ENCODE measurements around the gene RAC3.

Gene RAC3

DNA sequence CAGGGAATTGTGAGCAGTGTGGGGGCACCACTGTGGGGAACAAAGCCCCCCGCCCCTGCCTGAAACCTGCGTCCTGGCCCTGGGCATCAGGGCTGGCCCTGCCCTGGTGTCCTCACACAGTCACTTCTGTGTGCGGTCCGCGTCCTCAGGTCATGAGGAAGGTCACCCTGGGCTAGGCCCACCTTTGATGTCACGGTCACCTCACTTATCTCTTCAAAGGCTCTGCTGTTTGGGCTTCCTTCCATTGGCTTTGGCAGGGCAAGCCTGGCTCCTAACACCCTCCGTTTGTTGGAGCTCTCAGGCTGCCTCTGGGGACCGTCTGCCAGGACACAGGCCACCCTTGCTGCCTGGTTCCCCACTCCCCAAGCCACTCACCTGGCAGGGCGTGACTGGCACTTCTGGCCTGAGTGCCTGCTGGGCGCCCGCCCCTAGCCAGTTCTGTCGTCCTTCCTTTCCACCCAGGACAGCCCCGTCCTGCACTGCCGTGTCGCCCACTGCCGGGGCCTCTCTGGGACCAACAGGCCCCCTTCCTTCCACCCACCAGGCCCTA is 17.6 kb upstream of the RAC3 start:
- Histone ChIP-seq H3K27me3 (ENCODE audit: insufficient read depth, insufficient read length) (no peaks in the 10 kb centered on the region), H3K9ac (ENCODE audit: insufficient read length, low read depth) (peak overlapping the region; percentile 74), H3K36me3 (ENCODE audit: insufficient read depth, insufficient read length, low read length) (peaks cover 57% of the 10 kb centered on the region), H3K9me3 (ENCODE audit: insufficient read depth, low read length) (no peaks in the 10 kb centered on the region), H3K4me1 (ENCODE audit: insufficient read depth, insufficient read length) (peaks cover 33% of the 10 kb centered on the region), H3K4me3 (ENCODE audit: insufficient read length, low read depth) (no peak overlapping the region)
- TF ChIP-seq YY1 (IDR thresholded peaks at IDR 0.05; ENCODE audit: insufficient read depth, insufficient read length) (no peak), SUZ12 (IDR thresholded peaks at IDR 0.05; ENCODE audit: extremely low read depth, insufficient read depth, insufficient read length) (no peak), ZNF274 (IDR thresholded peaks at IDR 0.05; ENCODE audit: low read depth, low read length) (no peak)
- no peak for DNase-seq (ENCODE audit: low read depth, low spot score)

DNA sequence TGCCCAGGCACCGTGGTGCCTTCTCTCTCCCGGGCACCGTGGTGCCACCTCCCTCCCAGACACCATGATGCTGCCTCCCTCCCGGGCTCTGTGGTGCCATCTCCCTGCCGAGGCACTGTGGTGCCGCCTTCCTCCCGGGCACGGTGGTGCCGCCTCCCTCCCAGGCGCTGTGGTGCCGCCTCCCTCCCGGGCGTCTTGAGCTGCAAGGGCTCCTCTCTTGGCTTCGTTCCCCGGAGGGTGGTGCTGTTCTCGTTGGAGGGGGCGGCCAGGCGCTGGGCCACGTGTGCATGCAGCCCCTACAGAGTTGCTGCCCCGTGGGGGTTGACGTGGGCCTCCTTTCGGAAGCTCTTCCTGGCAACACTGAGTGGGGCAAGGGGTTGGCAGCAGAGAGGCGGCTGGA is 17.0 kb upstream of the RAC3 start:
- Histone ChIP-seq H3K4me1 (ENCODE audit: insufficient read depth, insufficient read length) (peaks cover 33% of the 10 kb centered on the region), H3K4me3 (ENCODE audit: insufficient read length, low read depth) (no peak overlapping the region), H3K9ac (ENCODE audit: insufficient read length, low read depth) (peak overlapping the region; percentile 38), H3K36me3 (ENCODE audit: insufficient read depth, insufficient read length, low read length) (peaks cover 57% of the 10 kb centered on the region), H3K27me3 (ENCODE audit: insufficient read depth, insufficient read length) (no peaks in the 10 kb centered on the region), H3K9me3 (ENCODE audit: insufficient read depth, low read length) (no peaks in the 10 kb centered on the region)
- no peak for DNase-seq (ENCODE audit: low read depth, low spot score)
- no peak for TF ChIP-seq ZNF274 (IDR thresholded peaks at IDR 0.05; ENCODE audit: low read depth, low read length)
- no peak for TF ChIP-seq YY1 (IDR thresholded peaks at IDR 0.05; ENCODE audit: insufficient read depth, insufficient read length)
- TF ChIP-seq SUZ12 (IDR thresholded peaks at IDR 0.05; ENCODE audit: extremely low read depth, insufficient read depth, insufficient read length): no peak

DNA sequence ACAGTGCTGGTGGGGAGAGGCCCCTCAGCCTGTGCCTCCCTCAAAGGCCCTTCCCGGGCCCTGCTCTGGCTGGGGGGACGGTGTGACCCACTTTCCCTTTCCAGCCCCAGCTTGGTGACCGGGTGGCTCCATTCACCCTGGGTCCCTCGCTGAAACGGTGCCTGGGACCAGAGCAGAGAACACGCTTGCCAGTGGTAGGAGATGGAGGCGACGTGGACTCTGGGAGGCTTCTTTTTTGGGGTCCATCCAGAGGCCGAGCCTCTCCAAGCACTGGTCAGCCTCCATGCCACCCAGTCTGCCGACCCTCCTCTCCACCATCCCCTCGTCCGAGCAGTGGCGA is 16.5 kb upstream of the RAC3 start:
- H3K27me3 ChIP-seq (ENCODE audit: insufficient read depth, insufficient read length): no peaks in the 10 kb centered on the region
- H3K4me1 ChIP-seq (ENCODE audit: insufficient read depth, insufficient read length): peaks cover 33% of the 10 kb centered on the region
- H3K9me3 ChIP-seq (ENCODE audit: insufficient read depth, low read length): no peaks in the 10 kb centered on the region
- TF ChIP-seq SUZ12 (IDR thresholded peaks at IDR 0.05; ENCODE audit: extremely low read depth, insufficient read depth, insufficient read length) (no peak), YY1 (IDR thresholded peaks at IDR 0.05; ENCODE audit: insufficient read depth, insufficient read length) (no peak), ZNF274 (IDR thresholded peaks at IDR 0.05; ENCODE audit: low read depth, low read length) (no peak)
- H3K4me3 ChIP-seq (ENCODE audit: insufficient read length, low read depth): no peak overlapping the region
- DNase-seq (ENCODE audit: low read depth, low spot score): no peak
- H3K36me3 ChIP-seq (ENCODE audit: insufficient read depth, insufficient read length, low read length): peaks cover 57% of the 10 kb centered on the region
- H3K9ac ChIP-seq (ENCODE audit: insufficient read length, low read depth): peak overlapping the region; percentile 33

DNA sequence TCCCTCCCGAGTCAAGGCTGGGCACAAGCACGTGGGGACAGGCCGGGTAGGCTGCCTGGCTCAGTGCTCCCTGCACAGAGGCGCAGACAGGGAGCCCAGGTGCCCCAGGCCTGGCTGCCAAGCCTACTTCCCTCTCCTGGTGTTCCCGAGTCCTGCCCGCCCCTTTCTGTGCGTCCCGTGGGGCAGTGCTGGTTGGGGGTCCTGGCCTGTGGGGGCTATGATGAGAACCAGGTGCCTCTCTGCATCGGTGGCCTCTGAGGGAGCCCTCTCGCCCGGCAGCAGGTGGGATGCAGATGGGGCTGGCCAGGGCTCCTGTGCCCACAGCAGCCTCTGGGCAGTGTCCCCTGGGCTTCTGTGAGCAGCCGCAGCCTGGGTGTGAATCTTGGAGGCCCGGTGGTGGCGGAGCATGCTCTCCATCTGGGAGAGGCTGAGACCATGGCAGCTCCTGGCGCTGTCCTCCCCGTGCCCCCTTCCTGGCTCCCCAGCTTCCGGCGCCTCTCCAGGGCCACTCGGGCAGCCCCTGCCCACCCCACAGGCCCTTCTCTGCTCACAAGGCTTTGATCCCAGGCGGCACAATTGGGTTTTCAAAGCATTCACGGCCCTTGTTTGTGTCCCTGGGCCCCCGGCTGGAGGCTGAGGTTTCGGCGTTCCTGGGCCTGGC is 16.0 kb upstream of the RAC3 start:
- H3K9ac ChIP-seq (ENCODE audit: insufficient read length, low read depth): peak overlapping the region; percentile 50
- TF ChIP-seq ZNF274 (IDR thresholded peaks at IDR 0.05; ENCODE audit: low read depth, low read length) (no peak), YY1 (IDR thresholded peaks at IDR 0.05; ENCODE audit: insufficient read depth, insufficient read length) (no peak), SUZ12 (IDR thresholded peaks at IDR 0.05; ENCODE audit: extremely low read depth, insufficient read depth, insufficient read length) (no peak)
- H3K9me3 ChIP-seq (ENCODE audit: insufficient read depth, low read length): no peaks in the 10 kb centered on the region
- H3K36me3 ChIP-seq (ENCODE audit: insufficient read depth, insufficient read length, low read length): peaks cover 56% of the 10 kb centered on the region
- H3K27me3 ChIP-seq (ENCODE audit: insufficient read depth, insufficient read length): no peaks in the 10 kb centered on the region
- H3K4me3 ChIP-seq (ENCODE audit: insufficient read length, low read depth): no peak overlapping the region
- H3K4me1 ChIP-seq (ENCODE audit: insufficient read depth, insufficient read length): peaks cover 36% of the 10 kb centered on the region
- no peak for DNase-seq (ENCODE audit: low read depth, low spot score)

DNA sequence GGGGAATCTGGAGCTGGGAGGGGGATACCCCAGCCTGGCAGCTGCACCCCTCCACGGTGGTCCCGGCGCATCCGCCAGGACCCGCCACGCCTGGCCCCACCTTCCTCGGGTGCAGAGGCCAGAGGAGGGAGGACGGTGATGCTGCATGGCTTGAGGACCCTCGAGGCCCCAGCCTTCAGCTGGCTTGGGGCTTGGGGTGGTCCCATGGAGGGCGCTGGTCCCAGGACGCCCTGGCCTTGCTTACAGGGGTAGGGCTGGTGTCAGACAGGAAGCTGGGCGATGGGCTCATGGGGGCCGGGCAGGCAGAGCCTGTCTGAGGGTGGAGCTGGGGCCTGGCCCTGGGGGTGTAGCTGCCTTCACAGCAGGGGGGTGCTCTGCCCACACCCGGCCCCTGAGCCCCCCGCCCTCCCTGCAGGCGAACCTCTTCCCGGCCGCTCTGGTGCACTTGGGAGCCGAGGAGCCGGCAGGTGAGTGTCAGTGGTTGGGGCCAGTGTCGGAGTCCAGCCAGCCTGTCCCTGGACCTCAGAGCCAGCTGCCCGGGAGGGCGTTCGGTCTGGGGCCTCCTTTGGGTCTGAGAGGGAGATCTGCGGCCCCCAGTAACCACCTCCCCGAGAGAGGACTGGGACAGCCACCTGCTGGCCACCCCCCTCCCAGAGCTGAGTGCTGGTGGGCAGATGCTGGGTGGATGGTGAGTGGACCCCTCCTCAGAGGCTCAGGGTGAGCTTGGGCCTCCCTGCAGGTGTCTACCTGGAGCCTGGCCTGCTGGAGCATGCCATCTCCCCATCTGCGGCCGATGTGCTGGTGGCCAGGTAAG is 15.2 kb upstream of the RAC3 start:
- TF ChIP-seq ZNF274 (IDR thresholded peaks at IDR 0.05; ENCODE audit: low read depth, low read length) (no peak), SUZ12 (IDR thresholded peaks at IDR 0.05; ENCODE audit: extremely low read depth, insufficient read depth, insufficient read length) (no peak), YY1 (IDR thresholded peaks at IDR 0.05; ENCODE audit: insufficient read depth, insufficient read length) (no peak)
- peaks cover 58% of the 10 kb centered on the region for H3K36me3 ChIP-seq (ENCODE audit: insufficient read depth, insufficient read length, low read length)
- H3K27me3 ChIP-seq (ENCODE audit: insufficient read depth, insufficient read length): no peaks in the 10 kb centered on the region
- no peak overlapping the region for H3K9ac ChIP-seq (ENCODE audit: insufficient read length, low read depth)
- H3K9me3 ChIP-seq (ENCODE audit: insufficient read depth, low read length): no peaks in the 10 kb centered on the region
- peaks cover 43% of the 10 kb centered on the region for H3K4me1 ChIP-seq (ENCODE audit: insufficient read depth, insufficient read length)
- no peak overlapping the region for H3K4me3 ChIP-seq (ENCODE audit: insufficient read length, low read depth)
- no peak for DNase-seq (ENCODE audit: low read depth, low spot score)

DNA sequence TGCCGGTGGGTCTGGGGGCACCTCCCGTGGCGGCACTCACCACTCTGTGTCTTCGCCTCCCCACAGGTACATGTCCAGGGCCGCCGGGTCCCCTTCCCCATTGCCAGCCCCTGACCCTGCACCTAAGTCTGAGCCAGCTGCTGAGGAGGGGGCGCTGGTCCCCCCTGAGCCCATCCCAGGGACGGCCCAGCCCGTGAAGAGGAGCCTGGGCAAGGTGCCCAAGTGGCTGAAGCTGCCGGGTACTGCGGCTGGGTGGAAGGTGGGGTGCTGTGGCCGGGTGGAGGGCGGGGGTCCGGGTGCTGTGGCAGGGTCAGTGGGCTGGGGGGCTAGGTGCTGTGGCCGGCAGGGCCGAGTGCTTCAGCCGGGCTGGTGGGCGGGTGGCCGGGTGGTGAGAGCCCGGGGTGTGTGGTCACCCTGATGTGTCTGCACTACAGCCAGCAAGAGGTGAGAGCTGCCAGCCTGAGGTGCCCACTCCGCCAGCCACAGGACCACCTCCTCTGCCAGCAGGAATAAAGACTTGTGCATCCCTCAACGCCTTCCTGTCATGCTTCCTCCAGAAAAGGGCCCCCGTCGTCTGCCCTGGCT is 14.5 kb upstream of the RAC3 start:
- no peak for DNase-seq (ENCODE audit: low read depth, low spot score)
- peaks cover 52% of the 10 kb centered on the region for H3K36me3 ChIP-seq (ENCODE audit: insufficient read depth, insufficient read length, low read length)
- no peak overlapping the region for H3K9ac ChIP-seq (ENCODE audit: insufficient read length, low read depth)
- H3K4me3 ChIP-seq (ENCODE audit: insufficient read length, low read depth): no peak overlapping the region
- no peaks in the 10 kb centered on the region for H3K9me3 ChIP-seq (ENCODE audit: insufficient read depth, low read length)
- no peak for TF ChIP-seq SUZ12 (IDR thresholded peaks at IDR 0.05; ENCODE audit: extremely low read depth, insufficient read depth, insufficient read length)
- TF ChIP-seq ZNF274 (IDR thresholded peaks at IDR 0.05; ENCODE audit: low read depth, low read length): no peak
- TF ChIP-seq YY1 (IDR thresholded peaks at IDR 0.05; ENCODE audit: insufficient read depth, insufficient read length): no peak
- peaks cover 38% of the 10 kb centered on the region for H3K4me1 ChIP-seq (ENCODE audit: insufficient read depth, insufficient read length)
- no peaks in the 10 kb centered on the region for H3K27me3 ChIP-seq (ENCODE audit: insufficient read depth, insufficient read length)
